ENCODE measurements around the gene PWWP2B. TPM values are rescaled to one million over a fixed set of nuclear protein-coding genes. Genes with fewer than 3 reads are reported as not detected.

The PWWP2B gene
- total RNA-seq, 1 donor from 2014 or later = 12.0 TPM

DNA sequence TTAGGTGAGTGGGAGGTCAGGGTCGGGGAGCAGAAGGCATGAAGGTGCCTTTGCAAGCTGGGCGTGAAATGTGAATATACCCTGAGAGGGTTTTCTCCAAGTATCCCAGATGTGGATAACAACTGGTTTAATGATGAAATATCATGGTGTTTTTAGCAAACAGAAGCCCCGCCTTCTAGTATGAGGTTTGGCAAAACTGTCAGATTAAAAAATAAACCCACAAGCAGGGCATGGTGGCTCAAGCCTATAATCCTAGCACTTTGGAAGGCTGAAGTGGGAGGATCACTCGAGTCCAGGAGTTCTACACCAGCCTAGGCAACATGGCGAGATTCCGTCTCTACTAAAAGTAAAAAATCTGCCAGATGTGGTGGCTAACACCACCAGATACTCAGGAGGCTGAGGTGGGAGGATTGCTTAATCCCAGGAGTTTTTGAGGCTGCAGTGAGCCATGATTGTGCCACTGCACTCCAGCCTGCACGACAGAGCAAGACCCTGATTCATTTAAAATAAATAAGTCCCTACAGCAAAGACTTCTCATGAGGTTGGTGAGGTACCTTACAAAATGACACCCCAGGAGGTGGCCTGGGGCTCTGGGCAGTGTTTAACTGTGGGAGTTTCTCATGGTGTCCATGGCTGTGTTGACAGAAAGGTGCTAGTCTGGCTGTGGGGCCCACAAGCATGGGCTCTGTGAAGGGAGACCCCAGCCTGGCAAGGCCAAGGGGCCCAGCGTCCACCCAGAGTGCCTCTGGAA lies 6.7 kb upstream of the PWWP2B start:
- Histone ChIP-seq H3K79me2 (ENCODE audit: insufficient read depth, low read length) (no peaks in the 10 kb centered on the region), H2AFZ (ENCODE audit: low read depth, low read length) (no peak overlapping the region), H3K4me2 (ENCODE audit: low read length) (no peak overlapping the region), H3K9me3 (ENCODE audit: insufficient read depth, low read depth, low read length) (no peaks in the 10 kb centered on the region), H4K20me1 (ENCODE audit: insufficient read depth, low read length) (no peaks in the 10 kb centered on the region), H3K27ac (ENCODE audit: low read depth, low read length) (no peak overlapping the region), H3K4me1 (ENCODE audit: insufficient read depth, low read length) (peaks cover under 1% of the 10 kb centered on the region), H3K9ac (ENCODE audit: low read length) (no peak overlapping the region), H3K27me3 (ENCODE audit: insufficient read depth, low read length) (no peaks in the 10 kb centered on the region), H3K4me3 (ENCODE audit: insufficient read depth, low read depth, low read length) (no peak overlapping the region), H3K36me3 (ENCODE audit: insufficient read depth, low read length) (no peaks in the 10 kb centered on the region)
- Mint-ChIP-seq H3K27ac (ENCODE audit: unreplicated experiment) (no peak overlapping the region), H3K9me3 (ENCODE audit: unreplicated experiment) (no peaks in the 10 kb centered on the region), H3K4me3 (ENCODE audit: unreplicated experiment) (no peak overlapping the region), H3K4me1 (ENCODE audit: low read depth, unreplicated experiment) (peaks cover 4% of the 10 kb centered on the region), H3K36me3 (ENCODE audit: low read depth, unreplicated experiment) (peaks cover 3% of the 10 kb centered on the region), H3K27me3 (ENCODE audit: low read depth, unreplicated experiment) (peaks cover 14% of the 10 kb centered on the region)
- FAIRE-seq (no peak), DNase-seq (ENCODE audit: low read depth) (no peak)
- no peak for TF ChIP-seq EZH2 (IDR thresholded peaks at IDR 0.05; ENCODE audit: insufficient read depth, low read length)
- TF ChIP-seq, protein P1, sequence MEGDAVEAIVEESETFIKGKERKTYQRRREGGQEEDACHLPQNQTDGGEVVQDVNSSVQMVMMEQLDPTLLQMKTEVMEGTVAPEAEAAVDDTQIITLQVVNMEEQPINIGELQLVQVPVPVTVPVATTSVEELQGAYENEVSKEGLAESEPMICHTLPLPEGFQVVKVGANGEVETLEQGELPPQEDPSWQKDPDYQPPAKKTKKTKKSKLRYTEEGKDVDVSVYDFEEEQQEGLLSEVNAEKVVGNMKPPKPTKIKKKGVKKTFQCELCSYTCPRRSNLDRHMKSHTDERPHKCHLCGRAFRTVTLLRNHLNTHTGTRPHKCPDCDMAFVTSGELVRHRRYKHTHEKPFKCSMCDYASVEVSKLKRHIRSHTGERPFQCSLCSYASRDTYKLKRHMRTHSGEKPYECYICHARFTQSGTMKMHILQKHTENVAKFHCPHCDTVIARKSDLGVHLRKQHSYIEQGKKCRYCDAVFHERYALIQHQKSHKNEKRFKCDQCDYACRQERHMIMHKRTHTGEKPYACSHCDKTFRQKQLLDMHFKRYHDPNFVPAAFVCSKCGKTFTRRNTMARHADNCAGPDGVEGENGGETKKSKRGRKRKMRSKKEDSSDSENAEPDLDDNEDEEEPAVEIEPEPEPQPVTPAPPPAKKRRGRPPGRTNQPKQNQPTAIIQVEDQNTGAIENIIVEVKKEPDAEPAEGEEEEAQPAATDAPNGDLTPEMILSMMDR (IDR thresholded peaks at IDR 0.05; ENCODE audit: insufficient read depth, low read depth, low read length) = no peak

DNA sequence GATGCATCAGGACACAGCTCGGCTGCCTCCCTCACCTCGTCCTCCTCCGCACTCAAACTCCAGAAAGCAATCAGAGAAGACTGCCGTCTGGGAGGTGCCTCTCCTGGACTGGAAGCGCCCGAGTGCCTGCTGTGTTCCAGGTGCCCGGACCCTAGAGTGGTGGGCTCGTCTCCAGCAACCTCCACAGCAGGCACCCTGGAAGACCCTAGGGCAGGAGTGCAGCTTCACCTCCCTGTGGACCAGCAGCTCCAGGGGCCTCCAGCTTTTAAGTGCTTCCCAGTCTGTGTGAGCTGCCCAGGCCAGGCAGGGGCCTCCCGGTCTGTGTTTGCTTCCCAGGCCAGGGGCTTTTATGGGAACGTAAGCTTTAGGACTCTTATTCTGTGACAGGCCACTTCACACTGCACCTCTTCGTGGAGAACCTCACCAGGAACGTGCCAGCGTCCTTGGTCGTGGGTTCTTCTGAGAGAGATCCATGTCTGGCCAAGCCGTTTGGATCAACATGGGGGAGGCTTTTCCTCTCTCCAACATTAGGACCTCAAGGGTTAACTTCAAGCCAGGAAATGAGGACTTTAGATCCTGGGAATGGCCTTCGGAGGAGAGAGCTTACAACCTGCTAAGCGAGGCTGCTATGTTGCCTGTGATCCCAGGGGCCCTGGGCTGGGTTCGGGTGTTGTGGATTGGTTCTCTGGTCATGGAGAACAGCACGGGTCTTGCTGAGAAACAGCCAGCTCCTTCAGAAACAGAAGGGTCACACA lies 5.9 kb upstream of the PWWP2B start:
- Histone ChIP-seq H3K4me3 (ENCODE audit: insufficient read depth, low read depth, low read length) (no peak overlapping the region), H3K4me1 (ENCODE audit: insufficient read depth, low read length) (peaks cover 8% of the 10 kb centered on the region), H3K27ac (ENCODE audit: low read depth, low read length) (no peak overlapping the region), H3K4me2 (ENCODE audit: low read length) (no peak overlapping the region), H3K36me3 (ENCODE audit: insufficient read depth, low read length) (no peaks in the 10 kb centered on the region), H3K9me3 (ENCODE audit: insufficient read depth, low read depth, low read length) (no peaks in the 10 kb centered on the region), H2AFZ (ENCODE audit: low read depth, low read length) (no peak overlapping the region), H3K27me3 (ENCODE audit: insufficient read depth, low read length) (no peaks in the 10 kb centered on the region), H4K20me1 (ENCODE audit: insufficient read depth, low read length) (no peaks in the 10 kb centered on the region), H3K79me2 (ENCODE audit: insufficient read depth, low read length) (no peaks in the 10 kb centered on the region), H3K9ac (ENCODE audit: low read length) (no peak overlapping the region)
- H3K36me3 Mint-ChIP-seq (ENCODE audit: low read depth, unreplicated experiment) = peaks cover 3% of the 10 kb centered on the region
- no peak overlapping the region for H3K27ac Mint-ChIP-seq (ENCODE audit: unreplicated experiment)
- H3K4me3 Mint-ChIP-seq (ENCODE audit: unreplicated experiment) = no peak overlapping the region
- no peak for FAIRE-seq
- peaks cover 14% of the 10 kb centered on the region for H3K27me3 Mint-ChIP-seq (ENCODE audit: low read depth, unreplicated experiment)
- TF ChIP-seq EZH2 (IDR thresholded peaks at IDR 0.05; ENCODE audit: insufficient read depth, low read length) = no peak
- TF ChIP-seq, protein P1 (IDR thresholded peaks at IDR 0.05; ENCODE audit: insufficient read depth, low read depth, low read length) = no peak
- DNase-seq (ENCODE audit: low read depth) = no peak
- H3K4me1 Mint-ChIP-seq (ENCODE audit: low read depth, unreplicated experiment) = peaks cover 4% of the 10 kb centered on the region
- H3K9me3 Mint-ChIP-seq (ENCODE audit: unreplicated experiment) = no peaks in the 10 kb centered on the region

DNA sequence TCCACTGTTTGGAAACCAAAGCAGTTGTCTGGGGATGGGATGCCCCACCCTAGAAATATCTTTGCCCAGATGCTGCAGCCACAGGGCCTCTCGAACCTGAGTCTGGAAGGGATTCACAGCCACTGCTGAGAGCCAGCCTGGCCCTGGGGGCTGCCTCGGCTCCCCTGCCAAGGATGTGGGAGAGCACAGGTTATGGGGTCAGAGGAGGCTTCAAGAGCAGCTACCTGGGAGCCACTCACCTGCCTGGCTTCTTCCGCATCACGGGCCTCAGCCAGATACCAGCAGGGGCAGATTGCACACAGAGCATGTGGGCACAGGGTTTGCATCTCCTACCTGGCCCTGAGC lies 5.4 kb upstream of the PWWP2B start:
- no peaks in the 10 kb centered on the region for H3K9me3 ChIP-seq (ENCODE audit: insufficient read depth, low read depth, low read length)
- no peaks in the 10 kb centered on the region for H3K79me2 ChIP-seq (ENCODE audit: insufficient read depth, low read length)
- Mint-ChIP-seq H3K9me3 (ENCODE audit: unreplicated experiment) (no peaks in the 10 kb centered on the region), H3K27me3 (ENCODE audit: low read depth, unreplicated experiment) (peaks cover 14% of the 10 kb centered on the region), H3K4me3 (ENCODE audit: unreplicated experiment) (no peak overlapping the region), H3K4me1 (ENCODE audit: low read depth, unreplicated experiment) (peaks cover 4% of the 10 kb centered on the region), H3K36me3 (ENCODE audit: low read depth, unreplicated experiment) (peaks cover 3% of the 10 kb centered on the region), H3K27ac (ENCODE audit: unreplicated experiment) (no peak overlapping the region)
- no peak overlapping the region for H3K9ac ChIP-seq (ENCODE audit: low read length)
- no peak for FAIRE-seq
- H3K27me3 ChIP-seq (ENCODE audit: insufficient read depth, low read length) = no peaks in the 10 kb centered on the region
- TF ChIP-seq, protein P1 (IDR thresholded peaks at IDR 0.05; ENCODE audit: insufficient read depth, low read depth, low read length) = no peak
- no peak overlapping the region for H2AFZ ChIP-seq (ENCODE audit: low read depth, low read length)
- peaks cover 10% of the 10 kb centered on the region for H3K4me1 ChIP-seq (ENCODE audit: insufficient read depth, low read length)
- no peak overlapping the region for H3K4me2 ChIP-seq (ENCODE audit: low read length)
- H3K27ac ChIP-seq (ENCODE audit: low read depth, low read length) = no peak overlapping the region
- no peak for DNase-seq (ENCODE audit: low read depth)
- H3K4me3 ChIP-seq (ENCODE audit: insufficient read depth, low read depth, low read length) = no peak overlapping the region
- no peaks in the 10 kb centered on the region for H3K36me3 ChIP-seq (ENCODE audit: insufficient read depth, low read length)
- H4K20me1 ChIP-seq (ENCODE audit: insufficient read depth, low read length) = no peaks in the 10 kb centered on the region
